Activated naive CD4-positive, alpha-beta T cell (primary cell): ENCODE data around the gene C16orf95.

Experiments used
- DNase-seq, 4 experiments: peaks; one replicate each; lab custom pipeline; 2025; lab: John Stamatoyannopoulos, UW

Gene C16orf95

GRCh38 chr16:87316450-87316922 lies 706 bp downstream of the C16orf95 start:
- DNase-seq, result no peak

GRCh38 chr16:87314990-87315420 lies 2.2 kb downstream of the C16orf95 start:
- no peak for DNase-seq

- DNase-seq, result no peak
Measured at GRCh38 chr16:87312008-87312407, 5.2 kb downstream of the C16orf95 start.

GRCh38 chr16:87311387-87311786 lies 5.8 kb downstream of the C16orf95 start:
- DNase-seq, result no peak

GRCh38 chr16:87310610-87311009 lies 6.6 kb downstream of the C16orf95 start:
- DNase-seq, result no peak

GRCh38 chr16:87309620-87310525 lies 7.3 kb downstream of the C16orf95 start:
- no peak for DNase-seq

- DNase-seq, result no peak
Measured at GRCh38 chr16:87308826-87309225, 8.4 kb downstream of the C16orf95 start.

- DNase-seq, result no peak
Measured at GRCh38 chr16:87306516-87306915, 10.7 kb downstream of the C16orf95 start.

- DNase-seq, result no peak
Measured at GRCh38 chr16:87305505-87306391, 11.4 kb downstream of the C16orf95 start.

GRCh38 chr16:87304951-87305350 lies 12.2 kb downstream of the C16orf95 start:
- no peak for DNase-seq

- DNase-seq, result no peak
Measured at GRCh38 chr16:87303962-87304521, 13.2 kb downstream of the C16orf95 start.

GRCh38 chr16:87303431-87303930 lies 13.7 kb downstream of the C16orf95 start:
- no peak for DNase-seq

GRCh38 chr16:87298857-87299465 lies 18.2 kb downstream of the C16orf95 start:
- DNase-seq, result no peak

GRCh38 chr16:87297918-87298631 lies 19.1 kb downstream of the C16orf95 start:
- DNase-seq, result peak in 1 of 4 experiments; percentile 18

GRCh38 chr16:87297407-87297806 lies 19.8 kb downstream of the C16orf95 start:
- DNase-seq, result no peak

- DNase-seq, result no peak
Measured at GRCh38 chr16:87295661-87296531, 21.3 kb downstream of the C16orf95 start.

GRCh38 chr16:87295259-87295658 lies 21.9 kb downstream of the C16orf95 start:
- no peak for DNase-seq

GRCh38 chr16:87293990-87294389 lies 23.2 kb downstream of the C16orf95 start:
- no peak for DNase-seq

GRCh38 chr16:87291944-87292343 lies 25.2 kb downstream of the C16orf95 start:
- no peak for DNase-seq
